ENCODE measurements around the gene SEZ6.

The SEZ6 gene

GRCh38 chr17:29000973-29001372, 4.9 kb downstream of the SEZ6 start:
- DNase-seq (ENCODE audit: low read depth), result no peak

GRCh38 chr17:28999206-28999605, 6.6 kb downstream of the SEZ6 start:
- no peak for DNase-seq (ENCODE audit: low read depth)

- no peak for DNase-seq (ENCODE audit: low read depth)
Measured at GRCh38 chr17:28997806-28998205, 8.0 kb downstream of the SEZ6 start.

- DNase-seq (ENCODE audit: low read depth), result no peak
Measured at GRCh38 chr17:28996554-28997096, 9.2 kb downstream of the SEZ6 start.

GRCh38 chr17:28993645-28994426, 12.0 kb downstream of the SEZ6 start:
- no peak for DNase-seq (ENCODE audit: low read depth)

GRCh38 chr17:28992625-28993600, 12.9 kb downstream of the SEZ6 start:
- DNase-seq (ENCODE audit: low read depth), result no peak

GRCh38 chr17:28992185-28992584, 13.6 kb downstream of the SEZ6 start:
- no peak for DNase-seq (ENCODE audit: low read depth)

- DNase-seq (ENCODE audit: low read depth), result no peak
Measured at GRCh38 chr17:28991779-28992178, 14.1 kb downstream of the SEZ6 start.

- DNase-seq (ENCODE audit: low read depth), result no peak
Measured at GRCh38 chr17:28989028-28989427, 16.8 kb downstream of the SEZ6 start.

GRCh38 chr17:28988475-28988874, 17.4 kb downstream of the SEZ6 start:
- DNase-seq (ENCODE audit: low read depth), result no peak

GRCh38 chr17:28986714-28987655, 18.8 kb downstream of the SEZ6 start:
- DNase-seq (ENCODE audit: low read depth), result no peak

- DNase-seq (ENCODE audit: low read depth), result no peak
Measured at GRCh38 chr17:28985950-28986713, 19.7 kb downstream of the SEZ6 start.

GRCh38 chr17:28983286-28984230, 22.3 kb downstream of the SEZ6 start:
- no peak for DNase-seq (ENCODE audit: low read depth)

GRCh38 chr17:28982131-28982793, 23.6 kb downstream of the SEZ6 start:
- no peak for DNase-seq (ENCODE audit: low read depth)

GRCh38 chr17:28978356-28978964, 27.4 kb downstream of the SEZ6 start:
- DNase-seq (ENCODE audit: low read depth), result no peak

GRCh38 chr17:28977659-28978355, 28.0 kb downstream of the SEZ6 start:
- no peak for DNase-seq (ENCODE audit: low read depth)

GRCh38 chr17:28975646-28976045, 30.2 kb downstream of the SEZ6 start:
- no peak for DNase-seq (ENCODE audit: low read depth)

- no peak for DNase-seq (ENCODE audit: low read depth)
Measured at GRCh38 chr17:28975031-28975430, 30.8 kb downstream of the SEZ6 start.

All from stimulated activated CD8-positive, alpha-beta memory T cell treated with anti-CD3 and anti-CD28 coated beads, Interleukin-7, amount 100 ng/mL, for 24 hours (primary cell).